Activated CD4-positive, alpha-beta T cell treated with anti-CD3 and anti-CD28 coated beads, Interleukin-2, amount 50 U/mL, for 24 hours (primary cell): ENCODE results near the gene PVR.
"Not testable (repeated sequence)": the region's sequence is repeated elsewhere in the genome, so short reads cannot be mapped to it uniquely, and the experiment has no call there.

Source experiments
- DNase-seq, 2 donors: peaks; one replicate each; pipeline ENCODE4 v3.0.0-alpha.2; 2020; ENCODE audit warnings: low read depth in 1 of 2, low spot score in 1 of 2

Gene PVR

DNA sequence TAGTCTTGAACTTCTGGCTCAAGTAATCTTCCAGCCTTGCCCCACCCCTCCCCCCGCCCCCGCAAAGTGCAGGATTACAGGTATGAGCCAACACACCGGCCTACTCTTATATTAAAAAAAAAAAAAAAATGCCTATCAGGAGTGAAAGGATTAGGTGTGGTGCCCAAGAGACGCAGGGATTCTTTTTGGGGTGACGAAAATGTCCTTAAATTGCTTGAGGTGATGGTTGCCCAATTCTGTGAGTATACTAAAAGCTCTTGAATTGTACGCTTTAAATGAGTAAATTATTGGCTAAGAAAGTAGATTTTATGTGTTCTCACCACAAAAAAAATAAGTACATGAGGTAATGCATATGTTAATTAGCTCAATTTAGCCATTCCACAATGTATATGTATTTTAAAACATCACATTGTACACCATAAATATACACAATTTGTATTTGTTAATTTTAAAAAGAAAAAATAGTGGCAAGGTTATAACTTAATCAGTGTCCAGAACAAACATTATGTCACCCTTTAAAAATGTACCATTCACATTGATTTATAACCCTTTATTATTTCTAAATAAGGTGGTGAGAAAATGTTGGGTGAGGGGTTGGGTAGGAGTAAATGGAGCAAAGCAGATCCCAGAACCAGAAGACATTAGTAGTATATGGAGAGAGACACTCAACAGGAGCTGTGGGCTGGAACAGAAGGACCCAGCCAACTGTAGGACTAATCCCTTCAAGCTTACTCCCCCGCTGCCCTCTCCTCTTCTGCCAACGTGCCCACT lies 26.4 kb upstream of the PVR start:
- DNase-seq = no peak

GRCh38 chr19:44618640-44619357 lies 24.9 kb upstream of the PVR start:
- no peak for DNase-seq

DNA sequence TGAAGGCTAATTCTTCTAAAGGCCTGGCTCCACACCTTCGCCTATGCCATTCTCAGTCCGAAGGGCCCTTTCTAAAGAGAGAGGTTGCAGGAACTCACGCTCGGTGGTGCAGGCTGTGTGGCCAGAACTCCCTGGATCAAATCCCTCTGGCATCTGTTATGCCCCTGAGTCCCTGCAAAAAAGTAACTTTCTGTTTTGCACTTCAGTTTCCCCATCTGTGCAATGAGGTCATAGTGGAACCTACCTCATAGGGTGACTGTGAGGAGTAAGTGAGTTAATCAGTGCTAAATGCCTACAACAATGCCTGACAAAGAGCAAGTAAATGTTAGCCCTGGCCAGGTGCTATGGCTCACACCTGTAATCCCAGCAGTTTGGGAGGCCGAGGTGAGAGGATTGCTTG lies 23.0 kb upstream of the PVR start:
- DNase-seq = no peak

DNA sequence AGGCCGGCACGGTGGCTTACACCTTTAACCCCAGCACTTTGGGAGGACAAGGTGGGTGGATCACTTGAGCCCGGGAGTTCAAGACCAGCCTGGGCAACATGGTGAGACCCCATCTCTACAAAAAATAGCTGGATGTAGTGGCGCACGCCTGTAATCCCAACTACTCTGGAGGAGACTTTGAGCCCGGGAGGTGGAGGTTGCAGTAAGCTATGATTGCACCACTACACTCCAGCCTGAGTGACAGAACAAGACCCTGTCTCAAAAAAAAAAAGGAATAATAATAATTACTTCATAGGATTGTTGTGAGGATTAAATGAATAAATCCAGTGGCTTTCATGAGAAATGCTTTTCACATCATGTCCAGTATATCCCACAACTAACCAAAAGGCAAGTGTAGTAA lies 22.3 kb upstream of the PVR start:
- no peak for DNase-seq

- DNase-seq = no peak
Observed at GRCh38 chr19:44623080-44623479, 20.6 kb upstream of the PVR start.

DNA sequence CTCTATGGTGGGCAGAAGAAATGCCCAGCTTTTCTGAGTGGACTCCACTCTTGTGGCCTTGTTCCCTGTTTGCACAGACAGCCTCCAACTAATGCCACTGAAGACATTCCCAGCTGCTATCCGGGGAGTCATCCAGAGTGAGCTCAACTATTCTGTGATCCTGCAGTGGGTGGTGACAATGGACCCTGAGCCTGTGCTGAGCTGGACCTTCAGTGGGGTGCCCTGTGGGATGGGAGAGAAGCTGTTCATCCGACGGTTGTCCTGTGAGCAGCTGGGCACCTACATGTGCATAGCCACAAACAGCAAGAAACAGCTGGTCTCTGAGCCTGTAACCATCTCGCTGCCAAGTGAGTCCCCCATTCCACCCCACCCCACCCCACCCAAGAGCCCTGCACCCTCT lies 20.1 kb upstream of the PVR start:
- DNase-seq = no peak

- DNase-seq = no peak
Observed at GRCh38 chr19:44624840-44625354, 18.8 kb upstream of the PVR start.

DNA sequence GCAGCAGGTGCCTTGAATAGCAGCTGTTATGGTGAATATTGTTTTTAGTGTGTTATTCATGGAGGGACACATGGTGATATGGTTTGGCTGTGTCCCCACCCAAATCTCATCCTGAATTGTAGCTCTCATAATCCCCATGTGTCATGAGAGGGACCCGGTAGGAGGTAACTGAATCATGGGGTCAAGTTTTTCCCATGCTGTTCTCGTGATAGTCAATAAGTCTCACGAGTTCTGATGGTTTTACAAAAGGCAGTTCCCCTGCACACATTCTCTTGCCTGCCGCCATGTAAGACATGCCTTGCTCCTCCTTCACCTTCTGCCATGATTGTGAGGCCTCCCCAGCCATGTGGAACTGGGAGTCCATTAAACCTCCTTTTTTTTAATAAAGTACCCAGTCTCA lies 18.1 kb upstream of the PVR start:
- not testable (repeated sequence) for DNase-seq

DNA sequence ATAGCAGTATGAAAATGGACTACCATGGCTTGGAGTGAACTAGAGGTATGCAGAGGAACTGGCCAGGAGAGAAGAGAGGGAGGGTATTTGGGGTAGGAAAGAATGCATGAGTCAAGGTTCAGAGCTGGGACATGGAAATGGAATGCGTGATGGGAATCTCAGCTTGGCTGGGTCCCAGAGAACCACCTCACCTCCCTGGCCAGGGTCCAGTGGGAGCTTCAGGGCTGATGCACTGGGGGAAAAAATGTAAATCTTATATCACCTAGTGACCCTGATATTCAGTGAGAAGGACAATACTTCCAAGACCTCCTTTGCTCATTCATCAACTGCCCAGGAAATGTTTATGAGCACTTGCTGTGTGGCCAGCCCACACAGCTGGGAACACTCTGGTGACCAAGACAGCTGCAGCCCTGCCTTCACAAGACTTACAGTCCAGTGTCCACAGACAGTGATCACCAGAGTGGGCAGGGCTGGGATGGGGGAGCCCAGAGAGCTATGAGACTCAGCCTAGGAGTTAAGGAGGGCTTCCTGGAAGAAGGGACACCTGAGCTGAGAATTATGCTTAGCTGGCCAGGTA lies 17.6 kb upstream of the PVR start:
- no peak for DNase-seq

DNA sequence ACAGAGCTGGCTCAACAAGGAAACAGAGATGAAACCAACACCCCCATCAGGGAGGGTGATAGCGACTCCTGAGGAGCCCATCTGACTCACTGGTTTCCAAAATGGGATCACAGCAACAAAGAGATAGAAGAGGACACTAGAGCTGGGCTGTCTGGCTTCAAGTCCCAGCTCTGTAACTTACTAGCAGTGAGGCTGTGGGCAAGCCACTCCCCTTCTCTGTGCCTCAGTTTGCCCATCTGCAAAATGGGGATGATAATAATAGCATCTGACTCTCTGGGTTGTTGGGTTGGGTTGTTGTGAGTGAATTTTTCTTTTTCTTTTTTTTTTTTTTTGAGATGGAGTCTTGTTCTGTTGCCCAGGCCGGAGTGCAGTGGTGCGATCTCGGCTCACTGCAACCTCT lies 16.1 kb upstream of the PVR start:
- DNase-seq = no peak

- no peak for DNase-seq
Observed at GRCh38 chr19:44628793-44629192, 14.9 kb upstream of the PVR start.

GRCh38 chr19:44631611-44632010 lies 12.1 kb upstream of the PVR start:
- DNase-seq = not testable (repeated sequence)

GRCh38 chr19:44634058-44634457 lies 9.7 kb upstream of the PVR start:
- DNase-seq = not testable (repeated sequence)

DNA sequence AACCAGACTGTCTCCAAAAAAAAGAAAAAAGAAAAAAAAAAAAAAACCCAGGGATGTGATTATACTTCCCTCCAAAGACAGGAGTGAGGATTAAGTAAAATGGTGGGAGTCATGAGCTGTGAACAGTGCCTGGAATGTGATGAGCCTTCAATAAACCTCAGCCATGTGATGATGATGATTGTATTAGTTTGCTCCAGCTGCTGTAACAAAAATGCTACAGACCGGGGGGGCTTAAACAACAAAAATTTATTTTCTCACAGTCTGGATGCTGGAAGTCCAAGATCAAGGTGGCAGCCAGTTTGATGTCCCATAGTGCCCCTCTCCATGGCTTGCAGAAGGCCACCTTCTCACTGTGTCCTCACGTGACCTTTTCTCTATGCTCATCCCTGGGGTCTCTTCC lies 8.9 kb upstream of the PVR start:
- DNase-seq = no peak

DNA sequence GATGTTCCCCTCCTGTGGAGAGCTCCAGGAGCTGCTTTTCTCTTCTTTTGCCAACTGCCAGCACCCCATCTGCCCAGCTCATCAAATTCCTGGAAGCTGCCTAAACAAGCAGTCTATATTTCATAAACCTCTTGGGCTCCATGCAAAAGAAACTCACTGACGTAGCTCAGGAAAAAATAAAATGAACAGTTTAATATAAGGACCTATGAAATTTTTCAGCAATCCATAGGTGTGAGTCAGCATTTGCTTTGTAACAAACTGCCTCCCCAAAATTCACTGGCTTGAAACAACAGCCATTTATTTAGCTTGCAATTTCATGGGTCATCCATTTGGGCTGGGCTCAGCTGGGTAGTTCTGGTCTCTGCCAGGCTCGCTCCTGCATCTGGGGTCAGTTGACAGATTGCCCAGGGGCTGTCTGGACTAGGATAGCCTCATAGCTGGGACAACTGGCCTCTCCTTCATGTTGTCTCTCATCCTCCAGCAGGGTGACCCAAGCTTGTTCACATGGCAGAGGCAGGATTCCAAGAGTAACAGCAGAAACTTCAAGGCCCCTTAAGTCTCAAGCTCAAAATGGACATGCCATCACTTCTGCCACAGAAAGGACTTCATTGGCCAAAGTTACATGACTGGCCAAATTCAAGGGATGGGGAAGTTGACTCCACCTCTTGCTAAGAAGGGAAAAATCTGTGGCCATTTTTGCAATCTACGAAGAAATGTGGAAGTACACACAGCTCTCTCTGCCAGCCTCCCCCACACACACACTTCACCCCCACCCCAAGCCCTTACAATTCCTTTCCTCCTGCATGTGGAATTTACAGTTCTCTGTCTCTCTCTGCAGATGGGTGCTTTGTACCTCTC lies 7.9 kb upstream of the PVR start:
- DNase-seq = no peak

DNA sequence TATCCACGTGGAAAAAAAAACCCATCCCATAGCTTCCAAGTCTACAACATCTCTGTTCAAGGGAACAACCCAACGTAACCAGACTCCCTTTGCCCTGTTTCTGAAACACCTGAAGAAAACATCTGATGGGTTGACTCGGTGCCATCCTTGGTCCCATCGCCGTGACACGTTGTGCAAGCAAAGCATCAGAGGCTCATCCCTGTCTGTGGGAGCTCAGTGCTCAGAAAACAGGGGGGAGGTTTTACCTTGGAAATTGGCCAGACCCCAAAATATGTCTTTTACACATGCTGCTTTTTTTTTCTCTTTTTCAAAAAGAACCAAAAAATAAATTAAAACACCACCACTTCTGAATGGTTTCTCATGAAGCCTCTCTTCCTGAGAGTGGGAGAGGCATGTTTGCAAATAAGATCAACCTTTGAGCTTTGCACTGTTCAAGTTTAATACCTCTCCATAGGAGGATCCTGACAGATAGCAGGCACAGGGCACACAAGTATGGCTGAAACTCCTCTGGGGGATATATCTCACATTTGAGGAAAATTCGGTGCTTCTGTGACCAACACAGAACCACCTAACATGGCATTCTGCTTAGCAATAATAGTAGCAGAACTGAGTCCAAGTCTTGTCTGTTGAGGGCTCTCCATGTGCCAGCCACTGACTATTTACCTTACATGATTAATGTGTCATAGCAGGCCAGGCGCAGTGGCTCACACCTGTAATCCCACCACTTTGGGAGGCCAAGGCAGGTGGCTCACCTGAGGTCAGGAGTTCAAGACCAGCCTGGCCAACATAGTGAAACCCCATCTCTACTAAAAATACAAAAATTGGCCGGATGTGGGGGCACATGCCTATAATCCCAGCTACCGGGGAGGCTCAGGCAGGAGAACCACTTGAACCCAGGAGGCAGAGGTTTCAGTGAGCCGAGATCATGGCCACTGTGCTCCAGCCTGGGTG lies 7.0 kb upstream of the PVR start:
- DNase-seq = no peak

GRCh38 chr19:44637390-44637764 lies 6.3 kb upstream of the PVR start:
- no peak for DNase-seq

GRCh38 chr19:44640518-44640917 lies 3.2 kb upstream of the PVR start:
- DNase-seq = no peak

DNA sequence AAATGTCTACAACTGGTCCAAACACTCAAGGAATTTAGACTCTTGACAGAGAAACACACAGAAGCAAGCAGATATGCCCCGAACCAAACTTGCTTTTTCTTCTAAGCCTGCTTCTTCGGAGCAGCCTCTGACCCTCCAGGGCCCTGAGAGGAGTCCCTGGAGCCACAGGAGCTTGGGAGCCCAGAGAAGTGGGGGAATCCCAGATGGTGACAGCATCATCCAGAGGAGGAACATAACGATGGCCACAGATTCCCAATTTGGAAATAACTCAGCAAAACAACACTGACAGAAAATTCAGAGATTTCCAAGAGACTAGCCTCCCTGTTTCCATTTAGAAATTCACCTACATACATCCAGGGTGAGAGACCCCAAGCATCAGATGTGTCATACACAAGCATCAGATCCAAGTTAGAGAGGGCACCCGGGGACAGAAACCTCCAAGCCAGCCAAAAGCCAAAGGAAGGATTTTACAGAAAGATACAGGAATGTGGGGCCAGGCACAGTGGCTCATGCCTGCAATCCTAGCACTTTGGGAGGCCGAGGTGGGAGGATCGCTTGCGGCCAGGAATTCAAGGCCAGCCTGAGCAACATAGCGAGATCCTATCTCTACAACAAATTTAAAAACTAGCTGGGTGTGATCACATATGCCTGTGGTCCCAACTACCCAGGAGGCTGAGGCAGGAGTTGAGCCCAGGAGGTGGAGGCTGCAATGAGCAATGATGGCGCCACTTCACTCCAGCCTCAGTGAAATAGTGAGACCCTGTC lies 2.0 kb upstream of the PVR start:
- no peak for DNase-seq
